RKO (cell line): ENCODE data around the gene UFSP1.

Experiments used
- DNase-seq: peaks from one replicate; pipeline ENCODE4 v3.0.0-alpha.2; 2016; ENCODE audit warnings: low spot score

UFSP1 gene

DNA sequence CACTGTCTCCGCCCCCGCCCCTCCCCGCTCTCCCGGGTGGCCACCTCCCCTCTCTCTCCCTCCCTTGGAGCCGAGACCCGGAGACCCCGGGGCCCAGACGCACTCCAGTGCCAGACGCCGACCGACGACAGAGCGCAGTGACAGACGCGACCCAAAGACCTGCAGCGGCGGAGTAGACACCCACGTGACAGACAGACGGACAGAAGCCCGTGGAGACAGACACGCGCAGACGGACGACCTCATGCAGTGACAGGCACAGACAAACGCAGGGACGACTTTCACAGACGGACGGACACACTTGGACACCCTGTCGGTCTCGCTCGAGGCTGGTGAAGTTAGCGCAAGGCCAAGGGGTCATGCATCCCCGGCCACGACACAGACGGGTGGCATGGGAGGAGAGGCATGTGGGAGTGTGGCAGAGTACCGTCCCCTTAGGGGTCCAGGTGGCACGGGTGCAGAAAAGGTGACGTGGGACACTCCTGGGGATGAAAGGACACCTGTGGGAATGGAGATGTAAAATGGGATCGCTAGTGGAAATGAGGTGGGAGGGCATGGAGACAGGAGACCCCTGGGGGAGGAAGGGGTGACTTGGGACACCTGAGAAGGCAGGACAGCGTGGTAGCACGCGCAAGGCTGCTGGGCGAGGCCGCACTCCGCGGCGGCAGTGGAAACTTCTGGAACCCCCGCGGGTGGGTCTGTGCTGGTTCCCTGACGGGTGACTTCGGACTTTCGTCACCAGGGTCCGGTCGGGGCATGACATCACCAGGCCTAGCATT is 6.6 kb upstream of the UFSP1 start:
- no peak for DNase-seq

DNA sequence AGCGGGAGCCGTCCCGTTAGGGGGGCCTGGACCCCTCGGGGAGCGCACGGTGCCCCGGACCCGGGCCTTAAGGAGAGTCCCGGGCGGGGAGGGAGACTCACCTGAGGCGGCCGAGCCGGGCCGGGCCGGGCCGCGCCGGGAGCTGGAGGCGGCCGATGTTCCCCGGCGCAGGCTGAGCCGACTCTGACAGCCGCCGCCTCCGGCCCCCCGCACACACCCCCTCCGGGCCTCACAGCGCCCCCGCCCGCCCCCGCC is 6.1 kb upstream of the UFSP1 start, which contains the start of gene ACHE:
ACHE (minus strand) TSS at position 188 of the 255 bp plus-strand sequence. CDS start 1,656 bp downstream, outside the sequence.
- no peak for DNase-seq

DNA sequence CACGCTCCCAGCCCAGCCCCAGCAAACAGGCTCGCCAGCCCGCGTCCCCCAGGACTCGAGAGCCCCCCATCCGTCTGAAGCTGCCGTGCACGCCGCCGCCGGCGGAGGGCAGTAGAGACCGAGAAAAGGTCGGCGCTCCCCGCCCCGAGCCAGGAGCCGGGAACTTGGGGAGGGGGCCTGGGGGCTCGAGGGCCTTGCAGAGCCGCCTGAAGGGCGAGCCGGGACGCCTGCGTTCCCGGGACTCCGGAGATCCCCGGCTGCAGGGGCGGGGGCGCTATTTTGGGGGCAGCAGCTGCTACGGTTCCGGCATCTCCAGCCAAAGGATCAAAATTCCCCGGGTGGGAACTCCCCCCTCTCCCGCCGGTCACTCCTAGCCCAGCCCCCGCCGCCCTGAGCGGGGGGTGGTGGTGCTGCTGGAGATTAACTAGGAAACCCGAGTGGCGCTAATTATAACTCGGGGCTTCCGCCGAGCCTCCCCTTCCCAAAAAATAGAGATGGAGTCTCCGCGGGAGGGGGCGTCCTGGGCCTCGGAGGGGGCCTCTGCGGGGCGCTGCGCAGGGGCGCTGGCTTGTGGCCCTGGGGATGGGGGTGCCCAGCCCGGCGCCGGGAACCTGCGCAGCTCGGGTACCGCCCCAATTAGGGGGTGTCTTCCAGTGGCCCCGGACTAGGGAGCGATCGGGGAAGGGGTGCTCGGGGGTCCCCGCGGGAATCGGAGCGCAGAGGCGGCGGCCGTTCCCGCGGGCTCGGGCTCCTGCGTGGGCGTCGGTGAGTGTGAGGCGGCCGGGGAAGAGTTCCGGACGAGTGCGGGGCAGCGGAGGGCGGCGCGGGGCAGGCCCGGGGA is 5.6 kb upstream of the UFSP1 start:
- no peak for DNase-seq

DNA sequence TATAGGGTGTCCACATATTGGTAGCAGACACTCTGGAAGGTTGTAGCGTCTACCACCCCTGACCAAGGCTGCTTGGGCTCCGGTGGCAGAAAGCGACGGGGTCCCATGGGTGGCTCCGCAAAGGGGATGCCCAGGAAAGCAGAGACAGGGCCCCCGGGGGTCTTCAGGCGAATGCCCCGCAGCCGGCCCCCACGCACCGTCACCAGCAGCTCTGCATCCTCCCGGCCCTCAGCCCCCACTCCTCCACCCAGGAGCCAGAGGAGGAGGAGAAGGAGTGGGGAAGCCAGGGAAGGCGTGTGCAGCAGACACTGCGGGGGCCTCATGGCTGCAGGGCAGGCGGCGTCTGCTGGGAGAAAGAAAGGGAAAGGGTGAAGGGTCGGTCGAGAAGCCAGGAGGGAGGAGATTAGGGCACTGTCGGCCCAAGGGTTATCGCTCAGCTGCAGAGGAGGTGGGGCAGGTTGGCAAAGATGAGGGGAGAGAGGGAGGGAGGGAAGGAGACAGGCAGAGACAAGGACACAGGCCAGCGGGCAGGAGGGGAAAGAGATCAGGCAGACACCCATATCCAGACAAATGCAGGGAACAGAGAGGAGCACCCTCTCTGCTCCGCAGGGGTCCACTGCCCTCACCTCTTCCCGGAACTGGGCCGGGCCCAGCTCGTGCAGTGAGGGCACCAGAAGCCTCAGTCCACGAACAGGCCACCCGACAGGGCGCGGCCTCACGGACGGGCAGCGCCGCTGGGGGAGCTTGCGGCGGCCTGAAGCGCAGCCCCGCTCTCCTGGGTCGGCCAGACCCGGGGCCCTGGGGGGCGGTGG is 4.6 kb upstream of the UFSP1 start:
- DNase-seq, result no peak

DNA sequence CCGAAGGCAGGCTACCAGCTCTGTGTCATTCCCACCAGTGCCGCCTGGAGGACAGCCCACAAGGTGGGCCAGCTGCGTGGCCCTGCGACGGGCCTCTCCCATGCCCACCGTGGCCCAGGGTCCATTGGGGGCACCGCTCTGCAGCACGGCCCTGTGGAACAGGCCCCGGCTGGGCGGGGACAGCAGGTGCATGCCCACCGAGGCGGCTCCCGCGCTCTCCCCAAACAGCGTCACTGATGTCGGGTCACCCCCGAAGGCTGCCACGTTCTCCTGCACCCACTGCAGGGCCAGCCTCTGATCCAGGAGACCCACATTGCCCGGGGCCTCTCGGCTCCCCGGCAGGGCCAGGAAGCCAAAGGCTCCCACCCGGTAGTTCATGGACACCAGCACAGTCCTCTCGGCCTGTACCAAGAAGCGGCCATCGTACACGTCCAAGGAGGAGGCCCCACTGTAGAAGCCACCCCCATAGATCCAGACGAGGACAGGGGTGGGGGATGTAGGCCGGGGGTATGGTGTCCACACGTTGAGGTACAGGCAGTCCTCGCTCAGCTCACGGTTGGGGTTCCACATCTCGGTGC is 3.9 kb upstream of the UFSP1 start:
- no peak for DNase-seq

DNA sequence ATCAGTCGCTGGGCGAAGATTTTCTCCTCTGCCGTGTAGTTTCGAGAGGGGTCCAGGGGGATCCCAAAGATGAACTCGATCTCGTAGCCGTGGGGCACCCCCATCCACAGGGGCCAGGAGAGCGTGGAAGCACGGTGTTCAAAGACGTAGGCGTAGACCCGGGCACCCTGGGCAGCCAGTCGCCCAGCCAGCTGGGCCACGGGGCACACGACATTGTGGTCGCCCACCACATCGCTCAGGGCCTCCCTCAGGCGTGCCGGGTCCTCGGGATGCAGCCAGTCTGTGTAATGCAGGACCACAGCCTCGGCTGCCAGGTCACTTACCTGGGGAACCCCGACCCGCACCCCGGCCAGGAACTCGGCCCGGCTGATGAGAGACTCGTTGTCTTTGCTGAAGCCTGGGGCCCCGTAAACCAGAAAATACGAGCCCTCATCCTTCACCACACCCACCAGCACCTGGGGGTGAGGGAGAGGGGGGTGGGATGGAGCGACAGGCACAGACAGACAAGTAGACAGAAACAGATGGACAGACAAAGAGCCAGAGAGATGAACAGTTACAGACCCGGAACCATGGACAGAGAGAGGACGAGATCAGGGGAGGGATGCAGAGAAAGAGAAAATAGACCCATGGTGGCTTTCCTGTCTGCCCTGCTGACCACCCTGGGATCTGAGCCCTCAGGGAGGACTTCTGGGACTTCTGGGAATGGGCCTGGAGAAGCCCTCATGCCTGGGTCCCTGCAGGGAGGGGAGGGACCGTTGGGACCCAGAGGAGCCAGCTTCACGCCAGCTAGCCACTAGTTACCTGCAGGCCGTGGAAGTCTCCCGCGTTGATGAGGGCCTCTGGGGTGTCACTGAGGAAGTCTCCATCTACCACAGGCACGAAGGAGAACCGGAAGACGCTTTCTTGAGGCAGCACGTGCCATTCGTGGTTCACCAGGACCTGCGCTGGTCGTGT is 3.1 kb upstream of the UFSP1 start:
- DNase-seq, result no peak

DNA sequence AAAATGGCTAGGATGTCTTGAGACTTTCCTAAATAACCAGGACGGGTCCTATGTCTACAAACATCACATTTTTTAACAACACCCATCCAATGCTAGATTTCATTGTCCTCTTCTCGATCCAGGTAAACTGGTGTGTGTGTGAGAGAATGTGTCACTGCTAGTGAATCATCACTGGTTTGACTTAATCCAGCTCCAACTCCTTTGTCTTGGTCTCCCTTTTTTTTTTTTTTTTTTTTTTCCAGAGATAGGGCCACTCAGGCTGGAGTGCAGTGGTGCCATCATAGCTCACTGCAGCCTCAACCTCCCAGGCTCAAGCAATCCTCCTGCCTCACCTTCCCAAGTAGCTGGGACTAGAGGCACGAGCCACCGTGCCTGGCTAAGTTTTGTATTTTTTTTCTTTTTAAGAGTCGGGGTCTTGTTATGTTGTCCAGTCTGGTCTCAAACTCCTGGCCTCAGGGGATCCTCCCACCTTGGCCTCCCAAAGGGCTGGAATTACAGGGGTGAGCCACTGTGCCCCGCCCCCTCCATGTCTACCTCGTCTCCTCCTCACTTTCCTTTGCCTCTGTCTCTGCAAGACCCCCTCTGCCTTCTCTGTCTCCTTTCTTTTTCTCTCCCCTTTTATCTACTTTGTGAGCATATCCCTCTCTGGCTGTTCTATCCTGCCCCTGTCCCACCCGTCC is 2.2 kb upstream of the UFSP1 start:
- peak; percentile 82 for DNase-seq

DNA sequence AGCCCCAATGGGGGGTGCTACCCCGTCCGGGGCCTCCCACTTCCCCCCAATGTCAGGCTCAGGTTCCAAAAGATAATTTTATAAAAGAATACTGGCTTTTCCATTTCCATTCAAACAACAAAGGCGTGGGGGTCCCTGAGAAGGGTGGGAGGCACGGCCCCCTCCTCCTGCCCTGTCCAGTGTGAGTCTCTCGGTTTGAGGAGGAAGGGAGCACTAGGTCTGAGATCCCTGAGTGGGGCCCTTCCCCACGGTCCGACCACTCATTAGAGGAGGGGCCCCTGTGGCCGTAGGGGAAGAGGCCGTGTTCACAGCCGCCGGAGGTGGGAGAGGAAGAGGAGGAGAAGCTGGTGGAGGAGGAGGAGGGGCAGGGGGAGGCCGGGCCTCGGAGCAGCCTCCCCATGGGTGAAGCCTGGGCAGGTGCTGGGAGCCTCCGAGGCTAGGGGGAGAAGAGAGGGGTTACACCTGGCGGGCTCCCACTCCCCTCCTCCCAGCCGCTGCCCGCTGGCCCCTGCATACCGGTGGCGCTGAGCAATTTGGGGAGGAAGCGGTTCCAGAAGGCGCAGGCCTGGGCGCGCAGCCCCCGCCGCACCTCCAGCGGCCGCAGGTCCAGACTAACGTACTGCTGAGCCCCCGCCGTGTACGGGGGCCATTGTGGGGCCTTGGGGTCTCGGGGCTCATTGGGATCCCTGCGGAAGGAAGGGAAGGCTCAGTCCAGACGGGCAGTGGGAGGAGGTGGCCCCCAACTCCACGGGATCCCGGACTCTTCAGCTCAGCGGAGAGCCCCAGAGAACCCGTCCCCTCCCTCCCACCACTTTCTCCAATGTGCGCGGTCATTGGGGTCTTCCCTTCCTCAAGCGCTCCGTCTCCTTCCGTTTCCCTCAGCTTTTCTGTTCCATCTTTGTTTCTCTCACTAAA is 1.4 kb upstream of the UFSP1 start:
- no peak for DNase-seq

DNA sequence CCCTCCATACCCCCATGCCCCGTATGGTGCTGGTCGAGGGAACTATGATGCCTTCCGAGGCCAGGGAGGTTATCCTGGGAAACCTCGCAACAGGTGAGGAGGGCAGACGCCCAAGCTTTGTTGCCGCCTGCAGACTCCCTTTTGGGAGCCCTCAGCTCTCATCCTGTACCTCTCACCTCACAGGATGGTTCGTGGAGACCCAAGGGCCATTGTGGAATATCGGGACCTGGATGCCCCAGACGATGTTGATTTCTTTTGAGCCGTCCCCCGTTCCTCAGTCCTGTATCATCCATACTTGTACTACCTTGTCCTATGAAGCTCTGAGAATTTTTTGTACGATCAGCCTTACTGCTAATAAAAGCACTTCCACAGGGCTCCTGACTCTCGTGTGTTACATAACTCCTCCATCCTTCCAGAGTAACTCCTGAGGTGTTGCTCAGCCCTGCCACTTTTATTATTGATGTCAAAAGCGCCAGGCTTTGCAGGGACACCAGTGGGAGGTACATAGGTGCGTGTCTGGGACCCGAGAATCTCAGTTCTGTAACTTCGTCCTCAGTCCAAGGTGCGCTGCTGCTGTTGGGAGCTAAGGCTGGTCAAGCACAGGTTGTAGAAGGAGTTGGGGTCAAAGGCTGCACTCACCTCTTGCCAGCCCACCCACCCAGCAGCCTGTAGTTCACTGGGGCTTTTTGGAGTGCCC is 1.1 kb downstream of the UFSP1 start:
- DNase-seq, result no peak

DNA sequence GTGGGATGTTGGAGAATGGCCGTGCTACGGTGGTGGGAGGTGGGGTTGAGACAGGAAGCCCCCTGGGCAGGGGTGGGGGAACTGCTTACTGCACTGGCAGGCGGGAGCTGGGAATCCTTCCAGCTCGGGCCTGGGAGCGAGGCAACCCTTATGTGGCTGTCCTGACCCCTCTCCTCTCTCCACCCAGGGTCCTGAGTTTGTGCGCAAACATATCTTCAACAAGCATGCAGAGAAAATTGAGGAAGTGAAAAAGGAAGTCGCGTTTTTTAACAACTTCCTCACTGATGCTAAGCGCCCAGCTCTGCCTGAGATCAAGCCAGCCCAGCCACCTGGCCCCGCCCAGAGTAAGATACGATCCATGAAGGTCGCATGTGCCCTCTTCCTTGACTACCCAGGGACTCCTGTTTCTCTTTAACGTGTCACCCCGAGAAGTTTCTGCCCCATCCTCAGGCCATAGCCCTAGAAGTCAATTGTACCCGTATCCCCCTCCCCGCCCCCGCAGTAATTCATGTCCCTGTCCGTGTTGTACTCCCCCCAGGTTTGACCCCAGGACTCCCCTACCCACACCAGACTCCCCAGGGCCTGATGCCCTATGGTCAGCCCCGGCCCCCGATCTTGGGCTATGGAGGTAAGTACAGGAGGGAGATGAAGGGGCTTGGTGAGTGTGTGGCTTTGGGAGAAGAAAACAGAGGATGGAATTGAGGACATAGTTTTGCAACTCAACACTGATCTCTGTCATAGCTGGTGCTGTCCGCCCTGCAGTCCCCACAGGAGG is 1.8 kb downstream of the UFSP1 start:
- no peak for DNase-seq

DNA sequence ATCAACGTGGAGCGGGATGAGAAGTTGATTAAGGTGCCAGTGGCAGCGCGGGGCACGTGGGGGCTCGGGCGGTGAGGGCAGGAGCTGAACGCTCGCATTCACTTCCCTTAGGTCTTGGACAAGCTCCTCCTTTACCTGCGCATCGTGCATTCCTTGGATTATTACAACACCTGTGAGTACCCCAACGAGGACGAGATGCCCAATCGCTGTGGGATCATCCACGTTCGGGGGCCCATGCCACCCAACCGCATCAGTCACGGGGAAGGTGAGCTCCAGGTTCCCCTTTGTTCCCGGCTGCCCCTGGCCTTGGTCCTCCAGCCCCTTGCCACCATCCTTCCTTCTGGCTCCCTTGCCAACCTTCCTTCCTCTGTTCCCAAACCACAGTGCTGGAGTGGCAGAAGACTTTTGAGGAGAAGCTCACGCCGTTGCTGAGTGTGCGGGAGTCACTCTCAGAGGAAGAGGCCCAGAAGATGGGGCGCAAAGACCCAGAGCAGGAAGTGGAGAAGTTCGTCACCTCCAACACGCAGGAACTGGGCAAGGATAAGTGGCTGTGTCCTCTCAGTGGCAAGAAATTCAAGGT is 2.5 kb downstream of the UFSP1 start:
- DNase-seq, result no peak

DNA sequence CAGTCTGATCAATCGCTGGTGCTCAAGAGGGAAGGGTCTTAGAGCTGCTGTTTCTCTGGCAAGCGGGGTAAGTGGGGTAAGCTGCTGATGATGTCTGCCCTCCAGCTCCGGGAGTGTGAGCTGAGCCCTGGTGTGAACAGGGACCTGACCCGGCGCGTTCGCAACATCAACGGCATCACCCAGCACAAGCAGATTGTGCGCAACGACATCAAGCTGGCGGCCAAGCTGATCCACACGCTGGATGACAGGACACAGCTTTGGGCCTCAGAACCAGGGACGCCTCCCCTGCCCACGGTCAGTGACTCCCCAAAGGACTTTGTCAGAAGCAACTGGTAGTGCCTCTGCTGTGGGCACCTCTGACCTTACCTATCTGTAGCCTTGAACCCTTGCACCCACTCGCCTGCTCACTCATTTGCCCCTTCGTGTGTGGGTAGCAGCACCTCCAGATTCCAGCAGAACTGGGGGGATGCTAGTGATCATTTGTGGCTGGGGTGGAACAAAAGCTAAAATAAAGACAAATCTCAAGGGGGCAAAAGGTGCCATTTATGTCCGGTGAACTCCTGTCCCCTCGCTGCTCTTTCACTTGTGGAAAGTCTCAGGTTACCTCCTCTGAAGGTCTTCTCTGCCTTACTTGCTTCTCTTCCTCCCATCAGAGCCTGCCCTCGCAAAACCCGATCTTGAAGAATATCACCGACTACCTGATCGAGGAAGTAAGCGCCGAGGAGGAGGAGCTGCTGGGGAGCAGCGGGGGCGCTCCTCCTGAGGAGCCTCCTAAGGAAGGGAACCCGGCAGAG is 3.2 kb downstream of the UFSP1 start:
- no peak for DNase-seq

DNA sequence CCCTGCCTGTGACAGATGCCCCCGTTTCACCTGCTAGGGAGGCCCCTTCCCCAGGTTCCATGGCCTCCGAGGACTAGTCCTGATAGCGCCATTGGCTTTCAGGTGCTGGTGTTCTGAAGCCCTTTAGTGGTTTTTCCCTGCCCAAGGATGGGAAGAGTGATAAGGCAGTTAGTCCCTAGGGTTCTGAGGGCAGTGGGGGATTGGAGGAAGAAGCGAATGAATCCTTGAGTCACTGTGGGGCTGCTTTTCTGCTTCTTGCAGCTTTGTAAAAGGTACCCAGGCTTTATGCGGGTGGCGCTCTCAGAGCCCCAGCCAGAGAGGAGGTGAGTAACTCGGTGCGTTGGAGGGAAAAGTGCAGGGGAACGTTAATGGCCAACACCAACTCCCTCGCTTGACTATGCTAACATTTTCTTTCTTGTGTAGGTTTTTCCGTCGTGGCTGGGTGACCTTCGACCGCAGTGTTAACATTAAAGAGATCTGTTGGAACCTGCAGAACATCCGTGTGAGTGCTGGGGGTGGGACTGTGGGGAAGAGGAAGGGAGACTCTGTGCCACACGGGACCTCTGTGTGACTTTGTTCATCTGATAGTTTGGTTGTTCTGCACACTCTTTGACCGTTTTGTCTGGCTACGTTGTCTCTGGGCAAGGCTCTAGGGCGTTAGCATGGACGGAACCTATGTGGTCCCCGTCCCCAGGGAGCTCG is 3.9 kb downstream of the UFSP1 start:
- no peak for DNase-seq

DNA sequence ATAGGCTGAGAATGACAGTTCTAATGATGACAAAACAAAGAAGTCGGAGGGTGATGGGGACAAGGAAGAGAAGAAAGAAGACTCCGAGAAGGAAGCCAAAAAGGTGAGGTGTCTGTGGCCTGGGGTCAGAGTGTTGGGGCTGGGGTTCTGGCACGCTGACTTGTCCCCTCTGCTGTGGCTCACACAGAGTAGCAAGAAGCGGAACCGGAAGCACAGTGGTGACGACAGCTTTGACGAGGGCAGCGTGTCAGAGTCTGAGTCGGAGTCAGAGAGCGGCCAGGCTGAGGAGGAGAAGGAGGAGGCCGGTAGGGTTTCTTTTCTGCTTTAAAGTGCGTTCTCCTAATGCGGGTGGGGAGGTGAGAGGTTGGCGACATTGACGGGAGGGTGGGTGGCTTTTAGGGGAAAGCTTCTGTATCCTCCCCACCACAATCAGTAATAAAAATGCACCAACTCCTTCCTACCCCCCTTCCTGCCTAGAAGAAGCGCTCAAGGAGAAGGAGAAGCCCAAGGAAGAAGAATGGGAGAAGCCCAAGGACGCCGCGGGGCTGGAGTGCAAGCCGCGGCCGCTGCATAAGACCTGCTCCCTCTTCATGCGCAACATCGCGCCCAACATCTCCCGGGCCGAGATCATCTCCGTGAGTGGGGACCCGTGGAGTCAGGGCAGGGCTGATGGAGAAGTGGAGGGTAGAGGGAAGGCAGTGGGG is 4.6 kb downstream of the UFSP1 start:
- no peak for DNase-seq

DNA sequence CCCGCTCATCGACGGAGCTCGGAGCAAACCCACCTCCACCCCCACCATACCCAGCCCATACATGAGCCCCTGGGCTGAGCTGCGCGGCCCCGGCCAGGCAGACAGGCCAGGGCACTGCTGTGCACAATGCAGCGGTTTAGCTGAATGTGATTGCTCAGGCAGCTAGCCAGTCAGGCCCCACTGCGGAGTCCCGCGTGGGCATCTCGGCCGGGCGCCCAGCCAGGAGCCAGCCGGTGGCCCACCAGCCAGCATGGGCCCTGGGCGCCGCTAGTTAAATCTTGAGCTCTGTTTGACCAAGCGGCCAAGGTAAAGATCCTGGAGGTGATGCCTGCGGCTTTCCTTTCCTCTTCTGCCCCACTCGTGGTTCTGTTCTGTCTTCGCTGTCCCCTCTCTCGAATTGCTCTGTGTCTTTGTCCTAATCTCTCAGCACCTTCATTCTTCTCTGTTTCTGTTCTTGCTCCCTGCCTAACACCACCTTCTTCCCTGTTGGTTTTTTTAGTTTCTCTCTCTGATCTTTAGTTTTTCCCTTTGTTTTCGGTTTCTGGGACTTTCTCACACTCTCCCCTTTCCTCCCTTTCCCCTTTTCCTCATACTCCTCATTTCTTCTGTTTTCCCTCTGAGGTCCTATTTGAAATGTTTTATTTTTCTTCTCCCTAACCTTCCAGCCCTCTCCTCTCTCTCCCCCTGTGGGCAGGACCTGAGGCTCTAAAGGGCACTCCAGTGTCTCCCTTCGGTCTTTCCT is 6.6 kb downstream of the UFSP1 start:
- DNase-seq, result no peak
